Stimulated activated effector memory CD8-positive, alpha-beta T cell treated with anti-CD3 and anti-CD28 coated beads, Interleukin-12 subunit alpha, Interleukin-12 subunit beta, amount 100 ng/mL, for 72 hours (primary cell): Measurements from ENCODE around the gene CNTN2.

ENCODE experiments used
- ATAC-seq: fragments of 150-1000 bp; cut with Tn5 transposase; 2 replicates; pipeline ENCODE4 v1.10.0; 2021
- DNase-seq, 2 donors: peaks; one replicate each; pipeline ENCODE4 v3.0.0; 2021 to 2022; ENCODE audit warnings: low spot score in 2 of 2
- H3K27ac Mint-ChIP-seq: one replicate; pipeline ENCODE4 v1.8.0; 2022; ENCODE audit warnings: mild to moderate bottlenecking, mixed read lengths
- H3K36me3 Mint-ChIP-seq: one replicate; pipeline ENCODE4 v1.8.0; 2022; ENCODE audit warnings: mild to moderate bottlenecking, mixed read lengths
- H3K4me1 Mint-ChIP-seq: one replicate; pipeline ENCODE4 v1.8.0; 2022; ENCODE audit warnings: mixed read lengths
- H3K4me3 Mint-ChIP-seq: one replicate; pipeline ENCODE4 v1.8.0; 2022; ENCODE audit warnings: mild to moderate bottlenecking, mixed read lengths
- H3K9me3 Mint-ChIP-seq: one replicate; pipeline ENCODE4 v1.8.0; 2022; ENCODE audit warnings: mixed read lengths

CNTN2 gene

GRCh38 chr1:205014783-205015182 lies 28.2 kb upstream of the CNTN2 start:
- no peak overlapping the region for H3K4me3 Mint-ChIP-seq
- no peaks in the 10 kb centered on the region for H3K4me1 Mint-ChIP-seq
- H3K27ac Mint-ChIP-seq: no peak overlapping the region
- H3K36me3 Mint-ChIP-seq: no peaks in the 10 kb centered on the region
- H3K9me3 Mint-ChIP-seq: no peaks in the 10 kb centered on the region
- DNase-seq (no peak), ATAC-seq (no peak)

DNA sequence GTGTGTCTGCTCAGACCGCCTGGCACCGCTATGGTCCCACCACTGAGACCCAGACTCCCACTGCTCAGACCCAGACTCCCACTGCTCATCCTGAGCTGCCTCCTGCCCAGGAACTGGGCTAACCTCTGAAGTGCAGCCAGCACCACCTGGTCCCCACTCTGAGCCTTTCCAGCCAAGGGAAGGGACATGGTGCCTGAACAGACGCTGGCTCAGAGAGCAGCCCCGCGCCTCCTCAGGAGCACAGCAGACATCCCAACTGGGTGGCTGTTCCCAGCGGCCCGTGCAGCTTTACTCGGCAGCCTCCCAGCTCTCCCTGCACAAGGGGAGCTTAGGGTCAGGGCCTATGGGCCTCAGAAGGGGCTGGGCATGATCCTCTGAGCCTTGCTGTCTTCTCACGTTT lies 27.8 kb upstream of the CNTN2 start:
- ATAC-seq: no peak
- Mint-ChIP-seq H3K36me3 (no peaks in the 10 kb centered on the region), H3K4me1 (no peaks in the 10 kb centered on the region), H3K4me3 (no peak overlapping the region), H3K27ac (no peak overlapping the region), H3K9me3 (no peaks in the 10 kb centered on the region)
- no peak for DNase-seq

GRCh38 chr1:205016075-205016474 lies 26.9 kb upstream of the CNTN2 start:
- no peak overlapping the region for H3K4me3 Mint-ChIP-seq
- DNase-seq (no peak), ATAC-seq (no peak)
- no peak overlapping the region for H3K27ac Mint-ChIP-seq
- H3K9me3 Mint-ChIP-seq: no peaks in the 10 kb centered on the region
- H3K36me3 Mint-ChIP-seq: no peaks in the 10 kb centered on the region
- H3K4me1 Mint-ChIP-seq: no peaks in the 10 kb centered on the region

GRCh38 chr1:205016584-205016983 lies 26.4 kb upstream of the CNTN2 start:
- no peaks in the 10 kb centered on the region for H3K9me3 Mint-ChIP-seq
- ATAC-seq (no peak), DNase-seq (no peak)
- no peak overlapping the region for H3K4me3 Mint-ChIP-seq
- H3K4me1 Mint-ChIP-seq: no peaks in the 10 kb centered on the region
- H3K36me3 Mint-ChIP-seq: no peaks in the 10 kb centered on the region
- H3K27ac Mint-ChIP-seq: no peak overlapping the region

DNA sequence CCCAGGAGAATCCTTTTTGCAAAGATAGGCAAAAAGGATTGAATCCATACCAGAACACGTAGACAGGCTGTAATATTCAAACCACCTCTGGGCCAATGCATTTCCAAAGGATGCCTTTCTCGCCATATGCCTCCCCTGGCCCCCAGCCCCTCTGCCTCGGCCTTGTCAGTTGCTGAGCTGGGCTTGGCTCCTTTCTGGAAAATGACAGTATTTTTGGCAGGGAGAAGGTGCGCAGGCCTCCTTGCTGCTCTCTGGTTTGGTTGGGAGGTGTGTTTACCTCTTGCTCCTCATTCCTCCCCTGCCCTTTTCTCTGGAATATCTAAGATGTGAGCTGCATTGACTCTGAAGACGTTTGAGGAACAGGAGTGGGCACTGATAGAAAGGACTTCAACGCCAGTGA lies 26.0 kb upstream of the CNTN2 start:
- Mint-ChIP-seq H3K4me3 (no peak overlapping the region), H3K4me1 (no peaks in the 10 kb centered on the region), H3K36me3 (no peaks in the 10 kb centered on the region), H3K9me3 (no peaks in the 10 kb centered on the region), H3K27ac (no peak overlapping the region)
- ATAC-seq (no peak), DNase-seq (no peak)

DNA sequence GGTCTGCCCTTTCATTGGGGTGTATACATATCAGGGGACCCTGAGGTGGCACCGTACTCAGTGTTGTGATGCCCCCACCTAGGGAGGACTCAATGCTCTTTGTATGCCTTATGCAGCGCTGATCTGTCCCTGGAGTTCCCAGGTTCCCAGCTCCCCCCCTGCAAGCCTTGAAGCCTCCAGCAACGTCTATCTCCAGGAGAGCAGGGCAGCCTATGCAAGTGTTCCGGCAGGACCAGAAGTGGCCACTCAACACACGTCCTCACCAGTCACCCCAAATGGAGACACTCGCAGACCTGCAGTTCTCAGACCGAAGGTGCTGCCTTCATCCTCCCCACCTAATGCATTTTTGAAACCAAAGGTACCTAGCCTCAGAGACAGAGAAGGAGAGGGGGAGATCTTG lies 25.2 kb upstream of the CNTN2 start:
- H3K4me1 Mint-ChIP-seq: no peaks in the 10 kb centered on the region
- H3K27ac Mint-ChIP-seq: no peak overlapping the region
- no peak overlapping the region for H3K4me3 Mint-ChIP-seq
- no peaks in the 10 kb centered on the region for H3K36me3 Mint-ChIP-seq
- DNase-seq (no peak), ATAC-seq (no peak)
- no peaks in the 10 kb centered on the region for H3K9me3 Mint-ChIP-seq

DNA sequence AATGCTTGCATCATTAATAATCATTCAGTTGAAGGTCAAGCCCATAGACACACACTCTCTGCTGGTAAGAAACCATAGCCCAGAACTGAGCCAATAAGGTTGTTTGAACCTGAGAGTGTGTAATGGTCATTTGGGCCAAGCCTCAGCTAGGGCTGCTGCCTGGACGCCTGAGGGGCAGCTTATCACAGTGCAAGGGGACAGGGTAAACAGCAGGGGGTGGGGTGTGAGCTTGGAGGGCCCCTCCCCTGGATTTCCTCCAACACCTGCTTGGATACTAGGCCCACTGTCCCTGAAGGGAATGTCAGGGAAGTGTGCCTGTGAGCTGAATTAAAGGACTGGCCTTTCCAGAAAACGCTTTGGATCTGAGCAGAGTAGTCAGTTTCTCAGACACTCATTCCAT lies 24.6 kb upstream of the CNTN2 start:
- Mint-ChIP-seq H3K9me3 (no peaks in the 10 kb centered on the region), H3K36me3 (no peaks in the 10 kb centered on the region), H3K27ac (no peak overlapping the region), H3K4me3 (no peak overlapping the region), H3K4me1 (no peaks in the 10 kb centered on the region)
- DNase-seq (no peak), ATAC-seq (no peak)

DNA sequence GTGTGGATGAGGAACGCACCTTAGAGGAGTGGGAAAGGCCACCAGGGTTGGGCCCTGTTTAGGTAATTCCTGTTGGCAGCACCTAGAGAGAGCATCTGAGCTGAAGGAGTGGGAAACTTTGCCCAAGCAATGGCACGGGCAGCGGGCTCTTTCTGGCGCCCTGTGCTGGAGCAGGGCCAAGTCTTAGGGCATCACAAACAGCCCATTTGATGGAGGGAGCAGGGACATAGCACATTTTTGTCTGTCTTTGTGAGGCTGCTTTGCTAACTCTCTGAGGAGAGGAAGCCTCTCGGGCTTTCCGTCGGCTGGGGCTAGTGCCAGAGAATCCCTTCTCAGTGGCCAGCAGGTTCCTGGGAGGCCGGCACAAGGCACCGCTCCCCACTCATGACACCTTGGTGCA lies 22.5 kb upstream of the CNTN2 start:
- DNase-seq (no peak), ATAC-seq (no peak)
- no peaks in the 10 kb centered on the region for H3K36me3 Mint-ChIP-seq
- no peak overlapping the region for H3K4me3 Mint-ChIP-seq
- H3K27ac Mint-ChIP-seq: no peak overlapping the region
- H3K9me3 Mint-ChIP-seq: no peaks in the 10 kb centered on the region
- no peaks in the 10 kb centered on the region for H3K4me1 Mint-ChIP-seq

DNA sequence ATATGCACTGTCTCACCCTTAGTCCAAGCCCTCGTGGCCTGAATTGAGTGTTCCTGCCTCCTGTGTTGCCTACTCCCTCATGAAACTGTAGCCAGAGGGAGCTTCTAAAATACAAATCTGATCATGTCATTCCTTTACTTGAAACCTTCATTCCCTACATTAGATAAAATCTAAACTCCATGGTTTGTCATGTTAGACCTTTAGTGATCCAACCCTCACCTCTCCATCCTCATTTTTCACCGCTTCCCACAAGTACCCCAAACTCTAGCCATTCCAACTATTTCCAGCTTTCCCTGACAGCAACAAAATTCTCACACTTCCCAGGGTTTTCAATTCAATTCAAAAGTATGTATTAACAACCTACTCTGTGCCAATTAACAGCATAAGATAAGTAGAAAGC lies 18.3 kb upstream of the CNTN2 start:
- H3K9me3 Mint-ChIP-seq: no peaks in the 10 kb centered on the region

GRCh38 chr1:205025239-205025638 lies 17.8 kb upstream of the CNTN2 start:
- H3K36me3 Mint-ChIP-seq: no peaks in the 10 kb centered on the region
- DNase-seq: no peak
- no peak overlapping the region for H3K27ac Mint-ChIP-seq
- H3K9me3 Mint-ChIP-seq: no peaks in the 10 kb centered on the region
- no peak overlapping the region for H3K4me3 Mint-ChIP-seq
- no peak for ATAC-seq
- no peaks in the 10 kb centered on the region for H3K4me1 Mint-ChIP-seq

More for the DNA sequence above, 18.3 kb upstream of the CNTN2 start:
- Mint-ChIP-seq H3K36me3 (no peaks in the 10 kb centered on the region), H3K27ac (no peak overlapping the region), H3K4me1 (no peaks in the 10 kb centered on the region), H3K4me3 (no peak overlapping the region)
- ATAC-seq (no peak), DNase-seq (no peak)

- ATAC-seq (no peak), DNase-seq (no peak)
- no peak overlapping the region for H3K4me3 Mint-ChIP-seq
- no peaks in the 10 kb centered on the region for H3K4me1 Mint-ChIP-seq
- no peak overlapping the region for H3K27ac Mint-ChIP-seq
- H3K36me3 Mint-ChIP-seq: no peaks in the 10 kb centered on the region
- no peaks in the 10 kb centered on the region for H3K9me3 Mint-ChIP-seq
Measured at GRCh38 chr1:205026181-205026580, 16.8 kb upstream of the CNTN2 start.

- no peaks in the 10 kb centered on the region for H3K36me3 Mint-ChIP-seq
- H3K4me1 Mint-ChIP-seq: no peaks in the 10 kb centered on the region
- ATAC-seq: no peak
- H3K9me3 Mint-ChIP-seq: no peaks in the 10 kb centered on the region
- H3K27ac Mint-ChIP-seq: no peak overlapping the region
- no peak for DNase-seq
- no peak overlapping the region for H3K4me3 Mint-ChIP-seq
Measured at GRCh38 chr1:205028390-205028789, 14.6 kb upstream of the CNTN2 start.

DNA sequence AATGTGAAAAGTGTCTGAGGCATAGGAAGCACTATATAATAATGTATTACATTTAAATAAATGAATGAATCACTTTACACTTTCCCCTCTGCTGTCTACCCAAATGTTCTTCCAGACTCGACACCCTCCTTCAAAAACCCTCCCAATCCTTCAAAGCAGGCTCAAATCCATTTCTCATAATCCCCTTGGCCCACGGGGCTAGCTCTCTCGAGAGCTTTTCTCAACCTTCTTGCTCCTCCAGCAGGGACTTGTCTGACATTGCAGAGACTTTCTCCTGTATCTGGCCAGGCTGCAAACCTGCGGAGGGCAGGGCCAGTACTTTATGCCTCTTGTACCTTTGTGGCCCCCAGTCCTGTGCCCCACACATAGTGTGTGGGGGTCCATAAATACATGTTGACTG lies 14.1 kb upstream of the CNTN2 start:
- no peaks in the 10 kb centered on the region for H3K4me1 Mint-ChIP-seq
- H3K27ac Mint-ChIP-seq: no peak overlapping the region
- H3K4me3 Mint-ChIP-seq: no peak overlapping the region
- no peaks in the 10 kb centered on the region for H3K36me3 Mint-ChIP-seq
- ATAC-seq (no peak), DNase-seq (no peak)
- no peaks in the 10 kb centered on the region for H3K9me3 Mint-ChIP-seq

DNA sequence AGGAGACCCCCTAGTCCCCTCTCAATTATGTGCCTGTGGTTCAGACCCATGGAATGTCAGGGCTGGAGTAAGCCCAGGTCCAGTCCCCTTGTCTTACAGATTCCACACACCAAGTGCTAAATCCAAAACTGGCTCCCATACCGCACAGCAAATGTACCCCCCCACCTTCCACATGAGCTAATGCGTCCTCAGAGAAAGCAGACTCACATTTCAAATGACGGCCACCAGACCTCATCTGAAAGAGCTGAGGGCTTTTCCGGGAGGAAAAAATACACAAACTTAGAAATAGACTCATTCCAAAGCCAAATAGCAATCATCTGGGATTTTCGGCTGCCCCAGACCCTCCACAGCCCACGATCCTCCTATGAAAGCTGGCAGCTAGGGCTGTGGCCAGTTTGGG lies 12.8 kb upstream of the CNTN2 start:
- H3K9me3 Mint-ChIP-seq: no peaks in the 10 kb centered on the region
- DNase-seq (no peak), ATAC-seq (no peak)
- no peaks in the 10 kb centered on the region for H3K4me1 Mint-ChIP-seq
- no peak overlapping the region for H3K27ac Mint-ChIP-seq
- H3K36me3 Mint-ChIP-seq: no peaks in the 10 kb centered on the region
- H3K4me3 Mint-ChIP-seq: no peak overlapping the region

GRCh38 chr1:205030896-205031295 lies 12.1 kb upstream of the CNTN2 start:
- no peak for ATAC-seq
- H3K4me1 Mint-ChIP-seq: no peaks in the 10 kb centered on the region
- H3K9me3 Mint-ChIP-seq: no peaks in the 10 kb centered on the region
- no peak overlapping the region for H3K27ac Mint-ChIP-seq
- DNase-seq: no peak
- H3K4me3 Mint-ChIP-seq: no peak overlapping the region
- no peaks in the 10 kb centered on the region for H3K36me3 Mint-ChIP-seq

- Mint-ChIP-seq H3K36me3 (no peaks in the 10 kb centered on the region), H3K9me3 (peaks cover 3% of the 10 kb centered on the region), H3K4me3 (no peak overlapping the region), H3K27ac (no peak overlapping the region), H3K4me1 (no peaks in the 10 kb centered on the region)
- DNase-seq: no peak
- no peak for ATAC-seq
Measured at GRCh38 chr1:205032508-205032907, 10.5 kb upstream of the CNTN2 start.

- Mint-ChIP-seq H3K4me3 (no peak overlapping the region), H3K4me1 (no peaks in the 10 kb centered on the region), H3K9me3 (peaks cover 3% of the 10 kb centered on the region), H3K27ac (no peak overlapping the region), H3K36me3 (no peaks in the 10 kb centered on the region)
- no peak for DNase-seq
- no peak for ATAC-seq
Measured at GRCh38 chr1:205037539-205037938, 5.5 kb upstream of the CNTN2 start.
